Measurements from ENCODE around the gene CLCN1.

Gene CLCN1

GRCh38 chr7:143356414-143357050 lies 40.6 kb downstream of the CLCN1 start:
- DNase-seq (ENCODE audit: low spot score): no peak
- Histone ChIP-seq H3K27ac (no peak overlapping the region), H3K4me3 (no peak overlapping the region)
- TF ChIP-seq CTCF (IDR thresholded peaks at IDR 0.05): no peak

- TF ChIP-seq CTCF (IDR thresholded peaks at IDR 0.05): no peak
- Histone ChIP-seq H3K4me3 (no peak overlapping the region), H3K27ac (no peak overlapping the region)
- no peak for DNase-seq (ENCODE audit: low spot score)
Measured at GRCh38 chr7:143358626-143359025, 42.7 kb downstream of the CLCN1 start.

- H3K4me3 ChIP-seq: no peak overlapping the region
- no peak for DNase-seq (ENCODE audit: low spot score)
- no peak overlapping the region for H3K27ac ChIP-seq
- TF ChIP-seq CTCF (IDR thresholded peaks at IDR 0.05): no peak
Measured at GRCh38 chr7:143359771-143360353, 44.0 kb downstream of the CLCN1 start.

- H3K27ac ChIP-seq: no peak overlapping the region
- TF ChIP-seq CTCF (IDR thresholded peaks at IDR 0.05): no peak
- no peak for DNase-seq (ENCODE audit: low spot score)
- H3K4me3 ChIP-seq: peak overlapping the region; percentile 84
Measured at GRCh38 chr7:143360788-143361551, 45.1 kb downstream of the CLCN1 start.

- TF ChIP-seq CTCF (IDR thresholded peaks at IDR 0.05): no peak
- DNase-seq (ENCODE audit: low spot score): peak; percentile 38
- Histone ChIP-seq H3K4me3 (peak overlapping the region; percentile 84), H3K27ac (no peak overlapping the region)
Measured at GRCh38 chr7:143361552-143362130, 45.7 kb downstream of the CLCN1 start.

- Histone ChIP-seq H3K4me3 (peak within 1 kb of the TSS; percentile 84), H3K27ac (no peak within 1 kb of the TSS)
- no peak for DNase-seq (ENCODE audit: low spot score)
- TF ChIP-seq CTCF (IDR thresholded peaks at IDR 0.05): no peak
Measured at GRCh38 chr7:143362131-143363015, 46.5 kb downstream of the CLCN1 start, which contains the start of gene FAM131B. TSS of gene FAM131B (minus strand) at chr7:143362713. CDS start at chr7:143362603, 110 bp downstream.
